Right atrium auricular region (tissue), 2 donors: ENCODE data around the gene BRD3. TPM values are rescaled to one million over a fixed set of nuclear protein-coding genes. Genes with fewer than 3 reads are reported as not detected.

ENCODE experiments used
- DNase-seq: peaks from one replicate; pipeline ENCODE4 v3.0.0-alpha.2; 2019; ENCODE audit warnings: low spot score
- H3K27ac ChIP-seq, 2 donors: fragments of 200-600 bp; sonication (generic); 1 replicate in 1 of 2; 2 replicates in 1 of 2; pipeline ENCODE4 v1.5.1; 2016 to 2019
- H3K27me3 ChIP-seq, 2 donors: fragments of 200-600 bp; sonication (generic); one replicate each; pipeline versions ENCODE4 v1.5.1 to v1.6.0; 2017 to 2019
- H3K36me3 ChIP-seq: fragments of 200-600 bp; sonication (generic); one replicate; pipeline ENCODE4 v1.5.1; 2016
- H3K4me1 ChIP-seq, 2 donors: fragments of 200-600 bp; sonication (generic); one replicate each; pipeline versions ENCODE4 v1.5.1 to v1.6.0; 2017 to 2019
- H3K4me3 ChIP-seq, 2 donors: fragments of 200-600 bp; sonication (generic); 1 replicate in 1 of 2; 2 replicates in 1 of 2; pipeline ENCODE4 v1.5.1; 2017 to 2019; ENCODE audit warnings: mild to moderate bottlenecking in 1 of 2, moderate library complexity in 1 of 2
- H3K9me3 ChIP-seq, 2 donors: fragments of 200-600 bp; sonication (generic); one replicate each; pipeline ENCODE4 v1.5.1; 2019
- total RNA-seq, 2 donors: library from RNA; depleted of rRNA; stranded (reverse); fragments of >200 nt; gene quantifications; one replicate each; pipeline ENCODE4 v1.1.0, GENCODE V29; 2016
- TF ChIP-seq, protein P1 (sequence below), 2 donors: fragments of 200-600 bp; sonication (generic); IDR thresholded peaks; one replicate each; pipeline ENCODE4 v1.5.1; 2019; ENCODE audit warnings: antibody characterized with exemption in 2 of 2

The BRD3 gene
- total RNA-seq, 2 donors from 2014 or later: 14.1 to 18.5 TPM

DNA sequence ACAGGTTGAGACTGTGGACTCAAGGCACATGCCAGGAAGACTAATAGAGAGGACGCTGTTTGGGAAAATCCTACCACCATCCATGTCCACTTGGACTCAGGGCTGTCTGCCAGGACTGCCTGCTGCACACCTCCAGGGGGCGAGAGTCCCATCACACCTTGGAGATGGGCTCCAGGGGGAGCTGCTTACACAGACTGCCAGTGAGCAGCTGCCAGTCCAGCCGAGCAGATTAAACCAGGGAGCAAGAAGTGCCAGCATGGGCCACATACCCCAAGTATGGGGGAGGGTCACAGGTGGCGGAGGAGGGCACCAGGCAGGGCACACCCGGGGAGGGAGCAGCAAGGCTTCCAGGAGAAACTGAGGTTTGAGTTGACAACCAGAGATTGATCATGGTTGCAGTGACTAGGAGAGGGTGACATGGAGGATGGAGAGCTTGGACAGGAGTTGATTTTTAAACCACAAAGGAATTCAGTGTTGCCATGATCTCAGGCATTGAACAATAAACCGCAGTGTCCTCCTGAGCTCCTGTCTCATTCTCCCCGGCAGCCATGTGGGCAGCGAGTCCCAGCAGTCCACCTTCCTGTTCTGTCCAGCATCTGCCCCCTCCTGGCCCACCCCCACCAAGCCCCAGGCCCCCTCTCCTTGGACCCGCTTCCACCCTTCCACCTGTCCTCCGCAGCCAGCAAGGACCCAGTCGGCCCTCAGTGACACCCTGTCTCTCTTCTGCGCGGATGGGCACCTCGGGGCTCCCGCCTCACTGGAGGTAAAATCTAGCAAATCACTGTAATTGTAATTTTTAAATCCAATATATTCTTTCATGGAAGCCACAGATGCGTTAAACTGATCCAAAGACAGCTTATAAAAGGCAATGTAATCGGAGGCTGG lies 72.6 kb downstream of the BRD3 start:
- TF ChIP-seq, protein P1, sequence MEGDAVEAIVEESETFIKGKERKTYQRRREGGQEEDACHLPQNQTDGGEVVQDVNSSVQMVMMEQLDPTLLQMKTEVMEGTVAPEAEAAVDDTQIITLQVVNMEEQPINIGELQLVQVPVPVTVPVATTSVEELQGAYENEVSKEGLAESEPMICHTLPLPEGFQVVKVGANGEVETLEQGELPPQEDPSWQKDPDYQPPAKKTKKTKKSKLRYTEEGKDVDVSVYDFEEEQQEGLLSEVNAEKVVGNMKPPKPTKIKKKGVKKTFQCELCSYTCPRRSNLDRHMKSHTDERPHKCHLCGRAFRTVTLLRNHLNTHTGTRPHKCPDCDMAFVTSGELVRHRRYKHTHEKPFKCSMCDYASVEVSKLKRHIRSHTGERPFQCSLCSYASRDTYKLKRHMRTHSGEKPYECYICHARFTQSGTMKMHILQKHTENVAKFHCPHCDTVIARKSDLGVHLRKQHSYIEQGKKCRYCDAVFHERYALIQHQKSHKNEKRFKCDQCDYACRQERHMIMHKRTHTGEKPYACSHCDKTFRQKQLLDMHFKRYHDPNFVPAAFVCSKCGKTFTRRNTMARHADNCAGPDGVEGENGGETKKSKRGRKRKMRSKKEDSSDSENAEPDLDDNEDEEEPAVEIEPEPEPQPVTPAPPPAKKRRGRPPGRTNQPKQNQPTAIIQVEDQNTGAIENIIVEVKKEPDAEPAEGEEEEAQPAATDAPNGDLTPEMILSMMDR (IDR thresholded peaks at IDR 0.05): no peak
- Histone ChIP-seq H3K4me1 (peaks cover 0 to 35% of the 10 kb centered on the region in 2 donors), H3K27ac (no peak overlapping the region), H3K27me3 (no peaks in the 10 kb centered on the region), H3K9me3 (no peaks in the 10 kb centered on the region), H3K36me3 (no peaks in the 10 kb centered on the region), H3K4me3 (no peak overlapping the region)
- no peak for DNase-seq

DNA sequence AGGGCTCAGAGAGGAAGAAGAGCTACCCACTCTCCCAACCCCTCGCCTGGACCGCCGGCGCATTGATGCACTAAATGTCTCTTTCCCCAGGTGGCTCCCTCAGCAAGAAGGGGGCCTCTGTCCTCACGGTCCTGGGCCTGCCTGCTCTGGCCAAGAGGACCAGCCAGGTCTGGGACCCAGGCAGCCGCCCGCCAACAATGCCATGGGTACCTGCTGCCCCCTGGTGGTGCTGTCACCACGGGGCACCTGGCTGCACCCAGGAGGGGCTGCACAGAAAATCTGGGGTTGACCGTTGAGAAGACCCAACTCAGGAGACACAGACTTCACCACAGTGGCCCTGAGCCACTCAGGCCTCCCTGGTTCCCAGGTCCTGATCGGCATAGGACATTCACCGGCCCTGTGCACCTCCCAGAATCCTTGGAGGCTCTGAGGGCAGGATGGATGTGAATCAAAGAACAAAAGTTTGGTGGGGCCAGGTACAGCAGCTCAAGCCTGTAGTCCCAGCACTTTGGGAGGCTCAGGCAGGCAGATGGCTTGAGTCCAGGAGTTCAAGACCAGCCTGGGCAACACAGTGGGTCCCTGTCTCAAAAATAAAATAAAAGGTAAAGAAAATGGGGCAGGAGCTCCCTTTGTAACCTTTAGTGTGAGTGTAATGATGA lies 73.3 kb downstream of the BRD3 start:
- TF ChIP-seq, protein P1 (IDR thresholded peaks at IDR 0.05): peak; percentile 94 to 99
- Histone ChIP-seq H3K27ac (no peak overlapping the region), H3K27me3 (no peaks in the 10 kb centered on the region), H3K4me1 (peaks cover 0 to 38% of the 10 kb centered on the region in 2 donors), H3K36me3 (no peaks in the 10 kb centered on the region), H3K9me3 (no peaks in the 10 kb centered on the region), H3K4me3 (no peak overlapping the region)
- peak; percentile 81 for DNase-seq

DNA sequence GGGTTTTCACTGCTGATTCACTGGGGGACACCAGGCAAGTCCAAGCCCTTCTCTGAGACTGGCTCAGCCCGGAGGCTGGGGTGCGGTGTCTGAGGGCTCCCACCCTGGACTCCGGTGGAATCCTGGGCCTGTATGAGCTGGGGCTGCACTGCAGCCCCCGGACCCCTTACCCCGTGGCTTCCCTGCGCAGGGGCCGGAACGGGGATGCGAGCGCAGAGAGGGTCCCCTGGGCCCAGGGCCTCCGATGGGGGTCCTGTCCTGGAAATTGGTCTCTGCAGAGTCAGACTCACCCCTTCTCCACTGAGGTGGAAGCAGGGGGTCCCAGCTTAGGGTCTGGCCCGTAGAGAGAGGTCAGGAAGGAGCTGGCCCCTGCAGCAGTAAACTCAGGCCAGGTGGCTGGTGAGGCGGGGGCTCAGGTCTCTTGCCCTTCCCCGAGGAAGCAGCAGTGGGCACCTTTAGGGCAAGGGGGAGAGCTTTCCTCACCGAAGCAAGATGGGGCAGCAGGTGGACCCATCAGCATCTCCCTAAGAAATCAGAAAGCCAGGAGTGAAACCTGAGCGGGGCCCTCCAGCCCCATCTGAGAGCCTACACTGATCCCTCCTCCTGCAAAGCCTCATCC lies 74.1 kb downstream of the BRD3 start:
- peaks cover 0 to 38% of the 10 kb centered on the region in 2 donors for H3K4me1 ChIP-seq
- no peak for DNase-seq
- peak overlapping the region; percentile 66 to 76 for H3K4me3 ChIP-seq
- no peaks in the 10 kb centered on the region for H3K27me3 ChIP-seq
- H3K9me3 ChIP-seq: no peaks in the 10 kb centered on the region
- TF ChIP-seq, protein P1 (IDR thresholded peaks at IDR 0.05): no peak
- no peaks in the 10 kb centered on the region for H3K36me3 ChIP-seq
- H3K27ac ChIP-seq: peak overlapping the region; percentile 87 to 95

DNA sequence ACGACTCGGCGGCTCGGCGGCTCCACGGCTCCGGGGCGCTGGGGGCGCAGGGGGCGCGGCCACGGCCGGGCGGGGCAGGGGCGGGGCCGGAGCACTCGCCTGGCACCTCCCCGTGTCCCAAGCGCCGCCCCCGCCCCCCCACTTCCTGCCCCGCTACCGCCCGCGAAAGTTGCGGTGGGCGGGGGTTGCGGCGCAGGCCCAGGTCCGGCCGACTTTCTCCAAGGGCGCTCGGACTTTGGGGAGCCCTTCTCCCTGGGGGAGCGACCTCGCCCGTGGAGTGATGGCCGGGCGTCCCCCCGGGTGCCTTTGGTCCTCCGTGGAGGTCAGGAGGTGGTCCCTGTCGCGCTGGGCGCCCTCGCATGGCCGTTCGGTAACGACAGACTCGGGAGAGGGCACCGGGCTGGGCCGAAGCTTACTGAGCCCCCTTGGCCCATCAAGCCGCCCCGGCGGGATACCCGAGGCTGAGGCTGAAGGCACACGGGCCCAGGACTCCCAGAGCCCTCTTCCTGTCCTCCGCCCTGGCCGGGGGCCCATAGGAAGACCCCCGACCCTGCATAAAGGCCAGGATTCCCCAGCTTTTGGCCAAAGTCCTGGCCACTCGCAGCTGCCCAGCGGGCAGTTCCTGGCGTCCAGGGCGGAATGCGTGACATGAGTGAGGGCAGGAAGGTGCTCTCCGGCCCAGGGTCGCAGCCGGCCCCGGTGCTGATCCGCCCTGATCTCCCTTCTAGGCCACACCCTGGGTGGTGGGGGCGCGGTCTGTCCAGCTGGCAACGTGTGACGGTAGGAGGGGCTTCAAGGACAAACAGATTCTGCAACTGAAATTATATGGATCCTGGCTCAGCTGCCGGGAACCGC lies 74.8 kb downstream of the BRD3 start:
- DNase-seq: peak; percentile 90
- Histone ChIP-seq H3K9me3 (no peaks in the 10 kb centered on the region), H3K4me3 (peak overlapping the region; percentile 66 to 76), H3K27ac (peak overlapping the region; percentile 87 to 95), H3K27me3 (no peaks in the 10 kb centered on the region), H3K36me3 (no peaks in the 10 kb centered on the region), H3K4me1 (peaks cover 0 to 38% of the 10 kb centered on the region in 2 donors)
- TF ChIP-seq, protein P1 (IDR thresholded peaks at IDR 0.05): peak; percentile 27 to 67
